HEK293 (cell line): ENCODE measurements around the gene TLE3.

Experiments used
- CTCF ChIA-PET: fragments of 350-600 bp; formaldehyde crosslinking; extraction: SDS; loops from one replicate; lab custom pipeline; 2021; ENCODE audit warnings: antibody characterized with exemption; lab: Yijun Ruan, JAX
- POLR2A ChIA-PET: fragments of 300-600 bp; formaldehyde crosslinking; extraction: SDS; loops from one replicate; lab custom pipeline; 2020; ENCODE audit warnings: antibody characterized with exemption, inconsistent platforms; lab: Yijun Ruan, JAX
- H3K27ac ChIP-seq: fragments of 200-500 bp; sonication (Bioruptor generic); 2 replicates; pipeline ENCODE4 v1.5.1; 2014; ENCODE audit warnings: low read depth, low read length, control low read depth, inconsistent platforms; ENCODE audit errors: extremely low read depth
- H3K36me3 ChIP-seq, 2 experiments: fragments of 200-500 bp in 1 of 2; sonication (Bioruptor generic) in 1 of 2; 1 replicate in 1 of 2; 2 replicates in 1 of 2; pipeline ENCODE4 v1.5.1; 2014 to 2017; ENCODE audit warnings: inconsistent platforms in 2 of 2, low read length in 2 of 2; ENCODE audit not compliant: control insufficient read depth in 2 of 2, insufficient read depth in 1 of 2
- H3K4me1 ChIP-seq: fragments of 200-500 bp; sonication (Bioruptor generic); 2 replicates; pipeline ENCODE4 v1.5.1; 2014; ENCODE audit warnings: mild to moderate bottlenecking, low read length, inconsistent platforms; ENCODE audit not compliant: control insufficient read depth, insufficient read depth
- H3K4me3 ChIP-seq: 2 replicates; pipeline ENCODE4 v1.5.1; 2011; ENCODE audit warnings: low read depth, mild to moderate bottlenecking, control low read depth, low read length, moderate library complexity
- H3K9me3 ChIP-seq: fragments of 200-500 bp; sonication (Bioruptor generic); 2 replicates; pipeline ENCODE4 v1.5.1; 2014; ENCODE audit warnings: low read depth, low read length, inconsistent platforms; ENCODE audit not compliant: control insufficient read depth, insufficient read depth
- ATF2 ChIP-seq: fragments of 450-650 bp; formaldehyde crosslinking; IDR thresholded peaks from 2 replicates; pipeline ENCODE4 v1.5.1; 2016; ENCODE audit warnings: missing biosample characterization, missing genetic modification characterization, low read depth
- CTCF ChIP-seq: fragments of 450-650 bp; formaldehyde crosslinking; IDR thresholded peaks from 2 replicates; pipeline ENCODE4 v1.5.1; 2016; ENCODE audit warnings: missing biosample characterization, missing genetic modification characterization
- FEZF1 ChIP-seq: fragments of 450-650 bp; formaldehyde crosslinking; IDR thresholded peaks from 2 replicates; pipeline ENCODE4 v1.5.1; 2016; ENCODE audit warnings: missing biosample characterization, missing genetic modification characterization
- HOXD13 ChIP-seq: sonication (generic); formaldehyde crosslinking; IDR thresholded peaks from 2 replicates; pipeline ENCODE4 v1.8.0; 2022; ENCODE audit warnings: missing genetic modification reagents, borderline replicate concordance
- IKZF3 ChIP-seq: fragments of 450-650 bp; IDR thresholded peaks from 2 replicates; pipeline ENCODE4 v1.5.0; 2018; ENCODE audit warnings: missing biosample characterization, mild to moderate bottlenecking, missing genetic modification characterization, moderate library complexity
- KLF1 ChIP-seq: fragments of 450-650 bp; formaldehyde crosslinking; IDR thresholded peaks from 2 replicates; pipeline ENCODE4 v1.5.1; 2016; ENCODE audit warnings: missing biosample characterization, missing genetic modification characterization
- KLF7 ChIP-seq: fragments of 450-650 bp; formaldehyde crosslinking; IDR thresholded peaks from 2 replicates; pipeline ENCODE4 v1.5.1; 2016; ENCODE audit warnings: missing biosample characterization, missing genetic modification characterization, borderline replicate concordance
- OSR2 ChIP-seq: fragments of 450-650 bp; formaldehyde crosslinking; IDR thresholded peaks from 2 replicates; pipeline ENCODE4 v1.5.1; 2016; ENCODE audit warnings: missing biosample characterization, missing genetic modification characterization
- PRDM2 ChIP-seq: fragments of 450-650 bp; formaldehyde crosslinking; IDR thresholded peaks from 2 replicates; pipeline ENCODE4 v1.5.1; 2016; ENCODE audit warnings: missing biosample characterization, missing genetic modification characterization, borderline replicate concordance
- PRDM6 ChIP-seq: fragments of 450-650 bp; formaldehyde crosslinking; IDR thresholded peaks from 2 replicates; pipeline ENCODE4 v1.5.1; 2017; ENCODE audit warnings: missing biosample characterization, missing genetic modification characterization
- RBAK ChIP-seq: fragments of 450-650 bp; formaldehyde crosslinking; IDR thresholded peaks from 2 replicates; pipeline ENCODE4 v1.5.1; 2016; ENCODE audit warnings: missing biosample characterization, missing genetic modification characterization
- YY1 ChIP-seq: fragments of 450-650 bp; formaldehyde crosslinking; IDR thresholded peaks from 2 replicates; pipeline ENCODE4 v1.5.1; 2018; ENCODE audit warnings: missing biosample characterization, missing genetic modification characterization
- YY2 ChIP-seq: fragments of 450-650 bp; formaldehyde crosslinking; IDR thresholded peaks from 2 replicates; pipeline ENCODE4 v1.5.1; 2016; ENCODE audit warnings: missing biosample characterization, missing genetic modification characterization
- ZBTB21 ChIP-seq: fragments of 450-650 bp; formaldehyde crosslinking; IDR thresholded peaks from 2 replicates; pipeline ENCODE4 v1.5.1; 2017; ENCODE audit warnings: missing biosample characterization, missing genetic modification characterization
- ZBTB48 ChIP-seq: fragments of 450-650 bp; formaldehyde crosslinking; IDR thresholded peaks from 2 replicates; pipeline ENCODE4 v1.5.1; 2016; ENCODE audit warnings: missing biosample characterization, missing genetic modification characterization
- ZBTB6 ChIP-seq: fragments of 450-650 bp; formaldehyde crosslinking; IDR thresholded peaks from 2 replicates; pipeline ENCODE4 v1.5.1; 2017; ENCODE audit warnings: missing biosample characterization, missing genetic modification characterization
- ZBTB8A ChIP-seq: fragments of 450-650 bp; formaldehyde crosslinking; IDR thresholded peaks from 2 replicates; pipeline ENCODE4 v1.5.1; 2016; ENCODE audit warnings: missing biosample characterization, missing genetic modification characterization
- ZEB2 ChIP-seq: fragments of 450-650 bp; formaldehyde crosslinking; IDR thresholded peaks from 2 replicates; pipeline ENCODE4 v1.5.1; 2016; ENCODE audit warnings: missing biosample characterization, missing genetic modification characterization
- ZFHX2 ChIP-seq: fragments of 450-650 bp; formaldehyde crosslinking; conservative IDR thresholded peaks from 2 replicates; pipeline ENCODE4 v1.5.1; 2016; ENCODE audit warnings: missing biosample characterization, missing genetic modification characterization
- ZIC2 ChIP-seq: fragments of 450-650 bp; formaldehyde crosslinking; IDR thresholded peaks from 2 replicates; pipeline ENCODE4 v1.5.1; 2016; ENCODE audit warnings: missing biosample characterization, missing genetic modification characterization
- ZNF121 ChIP-seq: fragments of 450-650 bp; formaldehyde crosslinking; IDR thresholded peaks from 2 replicates; pipeline ENCODE4 v1.5.1; 2016; ENCODE audit warnings: missing biosample characterization, missing genetic modification characterization
- ZNF513 ChIP-seq: fragments of 450-650 bp; IDR thresholded peaks from 2 replicates; pipeline ENCODE4 v1.5.1; 2018; ENCODE audit warnings: missing biosample characterization, missing genetic modification characterization
- ZNF600 ChIP-seq: fragments of 450-650 bp; formaldehyde crosslinking; IDR thresholded peaks from 2 replicates; pipeline ENCODE4 v1.5.1; 2016; ENCODE audit warnings: missing biosample characterization, missing genetic modification characterization
- ZNF664 ChIP-seq: fragments of 450-650 bp; formaldehyde crosslinking; IDR thresholded peaks from 2 replicates; pipeline ENCODE4 v1.5.1; 2016; ENCODE audit warnings: missing biosample characterization, missing genetic modification characterization
- ZNF792 ChIP-seq: fragments of 450-650 bp; formaldehyde crosslinking; IDR thresholded peaks from 2 replicates; pipeline ENCODE4 v1.5.1; 2016; ENCODE audit warnings: missing biosample characterization, missing genetic modification characterization
- ZSCAN16 ChIP-seq: fragments of 450-650 bp; formaldehyde crosslinking; IDR thresholded peaks from 2 replicates; pipeline ENCODE4 v1.5.1; 2016; ENCODE audit warnings: missing biosample characterization, missing genetic modification characterization

The TLE3 gene

GRCh38 chr15:70093070-70093469 lies 4.6 kb downstream of the TLE3 start:
- Histone ChIP-seq H3K9me3 (no peaks in the 10 kb centered on the region), H3K4me3 (no peak overlapping the region), H3K4me1 (peaks cover 59% of the 10 kb centered on the region), H3K36me3 (peaks cover 32 to 70% of the 10 kb centered on the region in 2 experiments), H3K27ac (peak overlapping the region; percentile 99)
- CTCF ChIA-PET, result interaction anchor here (0.6 to 1.6 kb wide), 5 partner anchors 13 to 488 kb away, joined by 3 to 6 read pairs (median 3); no protein-coding TSS in a partner anchor
- POLR2A ChIA-PET, result interaction anchor here (0.6 to 3.5 kb wide), 7 partner anchors 8 to 247 kb away, joined by 3 to 30 read pairs (median 9); no protein-coding TSS in a partner anchor
- peak; percentile 55 for TF ChIP-seq ZFHX2
- TF ChIP-seq IKZF3, result peak; percentile 80
- TF ChIP-seq KLF7 (tag by site-specific recombination), result no peak
- TF ChIP-seq ZBTB6 (tag by site-specific recombination), result no peak
- no peak for TF ChIP-seq HOXD13 (CRISPR knock-in tag)
- TF ChIP-seq PRDM6 (tag by site-specific recombination), result no peak
- 0 out of 2 replicates have a peak, but pooled peaks have one; percentile 14 for TF ChIP-seq ZIC2 (tag by site-specific recombination)
- no peak for TF ChIP-seq PRDM2 (tag by site-specific recombination)
- no peak for TF ChIP-seq YY1 (tag by site-specific recombination)
- peak; percentile 52 for TF ChIP-seq CTCF (tag by site-specific recombination)
- TF ChIP-seq ZBTB21 (tag by site-specific recombination), result no peak
- TF ChIP-seq ATF2 (tag by site-specific recombination), result no peak
- no peak for TF ChIP-seq ZSCAN16
- TF ChIP-seq RBAK (tag by site-specific recombination), result no peak
- TF ChIP-seq ZEB2 (tag by site-specific recombination), result 0 out of 2 replicates have a peak, but pooled peaks have one; percentile 34
- TF ChIP-seq ZNF121 (tag by site-specific recombination), result no peak
- 0 out of 2 replicates have a peak, but pooled peaks have one; percentile 17 for TF ChIP-seq ZBTB8A (tag by site-specific recombination)
- TF ChIP-seq ZNF792, result no peak
- TF ChIP-seq YY2, result no peak
- TF ChIP-seq ZNF513 (tag by site-specific recombination), result no peak
- TF ChIP-seq ZNF600, result no peak
- peak; percentile 53; the same call in 1 of the 2 replicates for TF ChIP-seq ZBTB48 (tag by site-specific recombination)
- no peak for TF ChIP-seq KLF1 (tag by site-specific recombination)
- TF ChIP-seq OSR2 (tag by site-specific recombination), result peak; percentile 93
- peak; percentile 74 for TF ChIP-seq ZNF664 (tag by site-specific recombination)
- no peak for TF ChIP-seq FEZF1
